ENCODE measurements around the gene PDZD4. TPM values are rescaled to one million over a fixed set of nuclear protein-coding genes. Genes with fewer than 3 reads are reported as not detected.
A peak's percentile ranks its signal among the peaks of the same experiment; 100 is the strongest.

The PDZD4 gene
- total RNA-seq, 2 donors from 2014 or later: 1.0 to 3.8 TPM

DNA sequence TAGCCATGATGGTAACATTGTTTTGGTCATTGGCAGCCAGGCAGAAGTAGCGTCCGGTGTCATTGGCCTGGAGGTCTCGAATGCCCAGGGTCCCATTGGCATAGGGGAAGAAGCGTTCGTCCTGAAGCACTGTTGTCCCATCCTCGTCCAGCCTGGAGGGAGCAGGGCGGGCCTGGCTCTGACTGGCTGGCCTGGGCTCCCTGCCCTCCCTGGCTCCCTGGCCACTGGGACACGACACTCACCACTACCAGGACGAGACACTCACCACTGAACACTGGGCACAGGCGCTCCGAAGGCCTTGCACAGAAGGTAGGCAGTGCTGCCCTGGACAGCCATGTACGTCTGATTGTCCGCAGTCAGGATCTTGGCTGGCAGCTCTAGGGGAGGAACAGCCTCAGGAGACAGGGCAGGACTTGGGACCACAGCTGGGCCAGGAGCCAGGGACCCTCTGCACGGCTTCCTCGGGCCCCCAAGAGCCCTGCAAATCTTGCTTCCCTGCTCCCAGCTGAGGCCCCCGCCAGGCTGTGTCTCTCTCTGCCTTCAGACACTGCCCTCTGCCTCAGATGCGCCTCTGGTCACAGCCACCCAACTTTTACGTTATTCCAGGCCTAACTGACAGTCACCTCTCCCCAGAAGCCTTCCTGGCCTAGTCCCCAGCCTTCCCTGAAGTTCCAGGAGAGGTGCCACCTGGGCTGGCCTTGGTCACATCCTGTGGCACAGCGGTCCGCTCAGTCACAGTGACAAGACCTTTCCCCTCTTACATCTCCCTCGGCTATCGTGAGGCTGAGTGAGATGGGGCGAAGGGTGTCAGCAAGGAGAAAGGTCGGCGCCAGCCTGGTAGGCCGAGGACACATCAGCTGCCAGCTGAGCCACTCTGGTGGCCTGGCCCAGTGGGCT is 38.5 kb upstream of the PDZD4 start:
- intact Hi-C loops (cut with DNase I, micrococcal nuclease): no loop called here
- ATAC-seq (no peak), DNase-seq (no peak)

DNA sequence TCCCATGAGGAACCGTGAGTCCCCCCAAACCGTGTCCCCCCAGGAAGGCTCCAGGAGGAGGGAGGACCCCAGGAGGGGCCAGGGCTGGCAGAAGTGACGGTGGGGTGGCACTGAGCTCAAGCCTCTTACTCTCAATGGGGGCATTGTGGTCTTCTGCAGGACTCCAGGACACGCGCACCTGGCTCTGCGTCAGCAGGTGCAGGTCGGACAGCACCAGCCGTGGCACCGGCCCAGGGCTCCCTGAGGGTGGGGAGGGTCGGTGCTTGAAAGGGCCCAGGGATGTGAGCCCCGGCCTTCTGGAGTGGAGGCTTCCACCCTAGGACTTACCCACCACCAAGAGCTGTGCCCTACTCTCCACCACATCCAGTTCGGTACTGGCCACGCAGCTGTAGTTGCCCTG is 37.3 kb upstream of the PDZD4 start:
- no peak for ATAC-seq
- intact Hi-C loops (cut with DNase I, micrococcal nuclease): no loop called here
- no peak for DNase-seq

DNA sequence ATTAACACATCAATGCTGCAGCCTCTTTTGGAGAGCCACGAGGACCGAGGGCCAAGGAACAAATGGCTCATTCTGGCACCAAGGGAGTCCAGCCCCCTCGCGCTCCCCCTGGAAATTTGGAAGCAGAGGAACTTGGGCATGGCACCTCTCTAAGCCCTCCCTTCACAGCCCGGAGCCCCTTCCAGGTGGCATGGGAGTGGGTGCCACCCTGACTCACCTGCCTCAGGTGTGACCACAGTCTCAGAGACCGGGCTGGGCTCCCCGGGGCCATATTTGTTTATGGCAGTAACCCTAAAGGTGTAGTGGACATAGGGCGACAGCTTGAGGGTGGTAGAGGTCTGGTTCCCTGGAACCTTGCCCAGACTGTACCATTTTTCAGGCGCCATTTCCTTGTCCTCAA is 36.8 kb upstream of the PDZD4 start:
- ATAC-seq (no peak), DNase-seq (no peak)
- intact Hi-C loops (cut with DNase I, micrococcal nuclease): no loop called here

DNA sequence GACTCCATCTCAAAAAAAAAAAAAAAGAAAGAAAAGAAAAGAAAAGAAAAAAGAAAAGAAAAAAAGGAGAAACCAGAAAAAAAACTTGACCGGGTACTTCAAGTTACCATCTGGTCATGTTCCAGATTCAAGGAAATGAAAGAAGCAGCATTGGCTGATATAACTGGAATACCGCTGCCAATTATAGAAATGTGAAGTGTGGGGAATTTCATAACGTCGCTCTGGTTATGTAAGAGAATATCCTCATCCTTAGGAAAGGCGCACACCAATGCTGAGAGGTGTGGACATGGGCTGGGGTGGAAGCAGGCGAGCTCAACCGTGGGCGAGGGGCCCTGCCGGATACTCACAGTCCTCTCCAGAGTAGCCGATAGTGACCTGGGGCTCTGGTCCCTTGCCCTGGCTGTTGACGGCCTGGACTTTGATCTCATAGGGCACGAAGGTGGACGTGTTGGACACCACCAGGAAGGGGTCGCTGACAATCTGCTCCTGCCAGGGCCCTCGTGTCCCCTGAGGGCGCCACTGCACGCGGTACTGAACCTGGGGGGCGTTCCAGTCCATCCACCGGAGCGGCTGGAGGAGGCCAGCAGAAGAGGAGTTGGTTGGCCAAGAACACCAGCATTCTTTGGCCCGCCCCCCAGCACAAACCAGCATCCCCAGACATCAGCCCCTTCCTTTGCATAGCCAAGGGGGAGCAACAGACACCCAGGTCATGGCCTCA is 36.1 kb upstream of the PDZD4 start:
- ATAC-seq: no peak
- intact Hi-C loops (cut with DNase I, micrococcal nuclease): no loop called here
- DNase-seq: no peak

DNA sequence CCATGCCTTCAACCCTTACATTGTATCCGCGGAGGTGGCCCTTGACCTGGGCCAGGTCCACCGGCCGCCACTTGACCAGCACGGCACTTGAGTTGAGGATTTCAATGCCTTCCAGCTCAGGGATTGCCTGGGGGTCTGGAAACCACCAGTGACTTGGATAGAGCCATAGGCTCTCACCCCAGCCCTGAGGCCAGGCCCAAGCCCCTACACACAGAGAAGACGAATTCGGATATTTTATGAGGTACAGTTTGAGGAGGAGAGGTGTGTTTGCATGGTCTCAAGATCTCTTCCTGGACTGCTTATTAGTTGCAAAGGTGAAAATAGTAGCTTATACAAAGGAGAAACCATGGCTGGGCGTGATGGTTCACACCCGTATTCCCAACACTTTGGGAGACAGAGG is 35.3 kb upstream of the PDZD4 start:
- DNase-seq (no peak), ATAC-seq (no peak)
- intact Hi-C loops (cut with DNase I, micrococcal nuclease): no loop called here

DNA sequence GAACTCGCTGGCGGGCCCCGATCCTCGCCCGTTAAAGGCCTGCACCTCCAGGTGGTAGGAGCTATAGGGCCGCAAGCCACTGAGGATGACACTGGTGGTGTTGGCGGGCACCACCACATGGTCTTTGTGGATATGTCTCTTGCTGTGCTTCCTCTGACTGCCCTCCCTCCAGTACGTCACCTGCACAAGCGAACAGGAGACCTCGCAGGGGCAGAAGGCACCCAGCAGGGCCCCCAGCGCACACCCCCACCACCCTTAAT is 34.9 kb upstream of the PDZD4 start:
- DNase-seq (no peak), ATAC-seq (no peak)
- intact Hi-C loops (cut with DNase I, micrococcal nuclease): no loop called here

DNA sequence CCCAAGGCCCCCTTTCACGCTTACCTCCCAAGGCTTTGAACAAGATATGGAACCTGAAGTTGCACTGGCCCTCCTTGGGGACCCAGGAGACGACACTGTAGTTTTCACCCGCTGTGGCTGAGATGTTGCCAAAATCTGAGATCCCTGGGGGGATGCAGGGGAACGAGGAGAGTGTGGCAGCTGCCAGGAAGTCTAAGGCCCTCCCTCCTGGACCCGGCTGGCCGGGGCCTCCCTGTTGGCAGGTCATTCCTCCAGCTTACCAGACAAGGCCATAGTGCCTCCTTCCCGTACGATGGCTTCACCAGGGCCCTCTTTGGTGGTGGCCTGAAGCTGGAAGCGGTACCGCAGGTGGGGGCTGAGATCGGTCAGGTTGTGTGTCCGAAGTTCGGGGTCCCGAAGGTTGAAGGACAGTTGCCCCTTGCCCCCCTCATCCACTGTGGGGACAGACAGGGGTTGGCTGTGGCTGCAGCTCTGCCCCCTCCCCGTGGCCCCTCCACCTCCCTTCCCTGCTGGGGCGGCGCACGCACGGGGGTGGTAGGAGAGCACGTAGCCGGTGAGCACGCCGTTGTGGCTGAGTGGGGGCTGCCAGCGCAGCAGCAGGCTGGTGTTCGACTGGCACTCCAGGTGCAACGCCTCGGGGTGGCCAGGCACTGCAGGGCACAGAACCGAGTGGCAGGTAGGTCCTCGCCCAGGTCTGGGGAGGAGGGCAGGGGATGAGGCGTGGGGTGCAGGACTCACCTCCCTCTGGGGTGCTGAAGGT is 34.4 kb upstream of the PDZD4 start:
- DNase-seq (no peak), ATAC-seq (no peak)
- intact Hi-C loops (cut with DNase I, micrococcal nuclease): no loop called here

DNA sequence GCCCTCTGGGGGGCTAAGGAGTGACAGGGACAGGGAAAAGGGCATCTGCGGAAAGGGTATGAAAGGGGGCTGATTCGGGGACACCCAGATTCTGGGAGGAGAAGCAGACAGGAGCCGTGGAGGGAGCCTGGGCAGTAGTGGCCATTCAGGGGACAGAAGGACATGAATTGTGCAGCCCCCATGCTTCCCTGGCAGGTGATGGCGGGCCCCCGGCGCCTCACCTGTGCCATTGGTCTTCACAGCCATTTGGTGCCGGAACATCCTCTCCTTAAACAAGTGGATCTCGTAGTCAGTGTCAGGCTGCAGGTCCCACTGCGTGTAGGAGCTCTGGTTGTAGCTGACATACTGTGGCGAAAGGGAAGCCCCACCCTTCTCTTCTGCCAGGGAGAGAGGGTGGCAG is 33.8 kb upstream of the PDZD4 start:
- no peak for DNase-seq
- no peak for ATAC-seq
- intact Hi-C loops (cut with DNase I, micrococcal nuclease): no loop called here

DNA sequence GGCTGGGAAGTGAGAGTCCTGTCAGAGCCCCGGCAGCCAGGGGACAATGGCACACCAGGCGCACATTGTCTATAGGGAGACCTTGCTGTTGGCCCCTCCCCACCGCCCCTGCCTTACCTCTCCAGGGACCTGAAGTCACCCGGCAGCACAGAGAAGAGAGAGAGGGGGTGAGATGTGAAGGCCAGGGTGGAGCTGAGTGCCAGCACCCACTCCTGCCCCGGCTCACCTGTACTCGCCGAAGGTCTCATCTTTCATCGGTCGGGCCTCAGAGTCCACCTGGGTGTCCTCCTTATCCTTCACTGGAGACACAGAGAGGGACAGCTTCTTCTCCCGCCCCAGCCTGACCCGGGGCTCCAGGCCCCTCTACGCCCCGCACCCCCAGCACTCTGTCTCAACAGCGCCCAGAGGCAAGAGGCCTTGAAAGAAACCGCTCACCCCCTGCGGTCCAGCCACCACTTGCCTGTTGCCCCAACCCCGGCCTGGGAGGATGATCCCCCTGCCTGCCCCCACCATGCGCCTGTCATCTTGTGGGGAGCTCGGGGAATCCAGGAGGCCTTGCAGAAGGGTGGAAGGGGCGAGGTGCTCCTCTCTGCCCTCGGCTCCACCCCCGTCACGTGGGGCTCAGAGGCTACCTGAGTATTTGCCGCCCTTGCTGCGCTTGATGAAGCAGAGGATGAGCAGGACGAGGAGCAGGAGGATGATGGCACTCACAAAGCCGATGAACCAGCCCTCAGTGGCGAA is 33.1 kb upstream of the PDZD4 start:
- intact Hi-C loops (cut with DNase I, micrococcal nuclease): no loop called here
- DNase-seq (no peak), ATAC-seq (no peak)

DNA sequence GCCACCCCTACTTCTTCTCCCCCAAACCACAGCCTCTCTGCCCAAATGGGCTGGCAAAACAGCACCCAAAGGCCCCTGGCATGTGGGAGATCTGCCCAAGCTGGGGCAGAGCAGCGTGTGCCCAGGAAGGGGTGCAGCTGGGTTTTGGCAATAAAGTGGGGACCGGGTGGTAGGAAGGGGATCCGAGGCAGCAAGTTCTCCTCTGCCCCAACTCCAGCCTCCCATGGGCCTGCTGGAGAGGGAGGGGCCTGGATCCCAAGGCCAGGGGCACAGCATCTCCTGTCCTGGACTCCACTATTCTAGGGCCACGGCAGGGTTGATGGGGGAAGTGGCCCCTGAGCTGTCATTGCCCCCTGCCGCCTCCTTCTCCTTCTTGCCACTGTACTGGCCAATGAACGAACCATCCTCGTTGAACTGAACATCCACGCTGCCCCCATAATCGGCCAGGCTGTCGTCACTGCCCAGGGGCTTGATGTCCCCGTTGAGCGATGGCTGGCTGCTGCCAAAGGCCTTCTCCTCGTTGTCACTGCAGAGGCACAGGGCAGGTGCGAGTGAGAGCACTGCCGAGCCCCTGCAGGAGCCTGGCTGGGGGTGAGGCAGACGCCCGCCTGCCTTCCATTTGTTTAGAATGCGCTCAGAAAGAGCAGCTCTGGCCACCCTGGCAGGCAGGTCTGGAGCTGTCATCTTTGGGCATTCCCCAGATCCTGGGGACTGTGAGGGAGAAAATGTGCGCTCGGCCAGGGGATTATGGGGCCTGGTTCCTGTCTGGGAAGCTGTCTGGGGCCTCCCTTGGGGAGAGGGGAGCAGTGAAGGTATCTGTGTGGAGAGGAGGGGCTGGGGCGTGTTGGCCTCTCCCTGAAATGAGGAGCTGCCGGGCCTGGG is 32.3 kb upstream of the PDZD4 start:
- intact Hi-C loops (cut with DNase I, micrococcal nuclease): no loop called here
- no peak for DNase-seq
- ATAC-seq: no peak

DNA sequence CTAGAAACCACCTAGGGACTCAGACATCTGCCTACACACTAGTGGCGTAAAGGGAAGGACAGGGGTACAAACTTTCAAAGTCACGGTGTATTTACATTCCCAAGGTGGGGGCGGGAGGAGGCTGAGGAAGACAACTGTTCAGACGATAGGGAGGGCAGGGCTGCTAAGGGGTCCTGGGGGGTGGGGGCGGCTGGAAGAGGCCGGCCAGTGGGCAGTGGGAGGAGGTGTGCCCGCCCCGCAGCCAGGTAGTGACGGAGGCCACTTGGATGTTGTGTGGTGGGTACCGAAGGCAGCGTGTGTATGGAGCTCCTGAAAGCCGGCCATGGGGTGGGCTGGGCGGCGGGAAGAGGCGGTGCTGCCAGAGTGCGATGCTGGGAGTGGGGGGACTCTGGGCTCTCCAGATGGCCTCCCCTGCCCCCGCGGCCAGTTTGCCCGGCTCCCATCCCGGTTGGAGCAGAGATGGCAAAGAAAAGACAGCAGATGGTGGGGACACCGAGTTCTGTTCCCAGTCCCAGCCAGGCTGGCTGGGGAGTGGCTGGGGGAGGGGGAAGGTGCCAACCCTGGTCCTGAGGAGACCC is 31.5 kb upstream of the PDZD4 start:
- no peak for DNase-seq
- intact Hi-C loops (cut with DNase I, micrococcal nuclease): no loop called here
- ATAC-seq: no peak

DNA sequence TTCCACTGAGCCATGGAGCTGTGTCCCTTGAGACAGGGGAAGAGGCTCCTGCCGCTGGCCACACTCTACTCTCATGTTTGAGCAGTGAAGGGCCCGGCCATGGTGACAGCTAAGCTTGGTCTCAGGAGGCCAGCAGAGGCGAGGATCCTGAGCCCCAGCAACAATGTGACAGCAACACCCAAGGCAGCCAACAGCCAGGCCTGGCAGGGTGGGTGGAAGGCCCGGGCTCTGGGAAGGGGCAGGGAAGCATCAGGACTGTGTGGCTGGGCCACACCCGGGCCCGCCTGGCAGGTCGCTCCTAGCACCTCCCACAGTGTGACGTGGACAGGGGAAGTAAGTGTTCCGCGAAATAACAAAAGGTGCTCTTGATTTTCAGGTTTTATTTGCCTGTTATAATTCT is 30.8 kb upstream of the PDZD4 start:
- peak in 1 of 2 donors; percentile 57 for DNase-seq
- ATAC-seq: peak; percentile 82
- intact Hi-C loops (cut with DNase I, micrococcal nuclease): no loop called here

DNA sequence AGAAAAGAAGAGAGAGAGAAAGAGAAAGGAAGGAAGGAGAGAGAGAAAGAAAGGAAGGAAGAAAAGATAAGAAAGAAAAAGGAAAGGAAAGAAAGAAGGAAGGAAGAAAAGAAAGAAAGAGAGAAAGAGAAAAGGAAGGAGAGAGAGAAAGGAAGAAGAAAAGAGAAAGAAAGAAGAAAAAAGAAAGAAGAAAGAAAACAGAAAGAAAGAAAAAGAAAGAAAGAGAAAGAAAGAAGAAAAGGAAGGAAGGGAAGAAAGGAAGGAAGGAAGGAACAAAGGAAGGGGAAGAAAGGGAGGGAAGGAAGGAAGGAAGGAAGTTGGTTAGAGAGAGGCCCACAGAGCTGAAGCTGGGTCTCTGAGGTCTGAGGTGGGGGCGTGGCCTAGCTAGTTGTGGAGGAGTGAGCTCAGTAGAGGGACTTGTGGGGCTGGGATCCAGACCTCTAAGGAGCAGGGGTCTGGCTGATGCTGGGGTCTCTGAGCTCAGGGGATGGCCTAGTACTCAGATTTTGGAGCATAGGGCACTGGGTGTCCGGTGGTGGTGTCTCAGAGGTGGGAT is 27.1 kb upstream of the PDZD4 start:
- DNase-seq (no peak), ATAC-seq (no peak)
- intact Hi-C loops (cut with DNase I, micrococcal nuclease): no loop called here

DNA sequence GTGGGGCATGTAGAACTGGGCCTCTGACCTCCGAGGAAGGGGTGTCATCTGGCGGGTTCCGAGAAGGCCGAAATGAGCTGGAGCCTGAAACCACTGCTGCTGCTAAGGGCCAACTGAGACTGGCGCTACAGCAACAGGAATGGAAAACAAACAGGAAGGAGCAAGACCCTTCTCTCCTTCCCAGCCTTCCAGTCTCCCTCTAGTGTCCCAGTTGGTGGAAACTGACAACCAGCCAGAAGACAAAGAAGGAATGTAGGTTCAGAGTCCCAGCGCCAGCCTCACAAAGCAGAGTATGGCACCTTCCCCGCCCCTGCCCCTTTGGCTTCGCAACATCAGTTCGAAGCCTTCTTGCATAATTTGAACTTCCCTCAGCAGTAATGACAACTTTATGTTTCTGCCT is 24.4 kb upstream of the PDZD4 start:
- intact Hi-C loops (cut with DNase I, micrococcal nuclease): no loop called here
- DNase-seq: no peak
- ATAC-seq: no peak

DNA sequence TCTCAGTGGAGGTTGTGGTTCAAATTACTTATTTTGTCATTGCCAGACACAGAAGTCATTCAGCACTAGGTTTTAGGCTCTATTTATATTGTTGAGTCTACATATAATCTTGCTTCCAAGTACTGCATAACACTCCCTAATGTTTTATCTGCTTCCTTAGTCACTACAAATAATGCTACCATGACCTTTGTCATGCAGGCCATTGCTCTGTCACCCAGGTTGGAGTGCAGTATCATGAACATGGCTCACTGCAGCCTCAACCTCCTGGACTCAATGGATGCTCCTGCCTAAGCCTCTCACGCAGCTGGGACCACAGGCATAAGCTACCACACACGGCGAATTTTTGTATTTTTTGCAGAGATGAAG is 23.5 kb upstream of the PDZD4 start:
- ATAC-seq: no peak
- DNase-seq: no peak

DNA sequence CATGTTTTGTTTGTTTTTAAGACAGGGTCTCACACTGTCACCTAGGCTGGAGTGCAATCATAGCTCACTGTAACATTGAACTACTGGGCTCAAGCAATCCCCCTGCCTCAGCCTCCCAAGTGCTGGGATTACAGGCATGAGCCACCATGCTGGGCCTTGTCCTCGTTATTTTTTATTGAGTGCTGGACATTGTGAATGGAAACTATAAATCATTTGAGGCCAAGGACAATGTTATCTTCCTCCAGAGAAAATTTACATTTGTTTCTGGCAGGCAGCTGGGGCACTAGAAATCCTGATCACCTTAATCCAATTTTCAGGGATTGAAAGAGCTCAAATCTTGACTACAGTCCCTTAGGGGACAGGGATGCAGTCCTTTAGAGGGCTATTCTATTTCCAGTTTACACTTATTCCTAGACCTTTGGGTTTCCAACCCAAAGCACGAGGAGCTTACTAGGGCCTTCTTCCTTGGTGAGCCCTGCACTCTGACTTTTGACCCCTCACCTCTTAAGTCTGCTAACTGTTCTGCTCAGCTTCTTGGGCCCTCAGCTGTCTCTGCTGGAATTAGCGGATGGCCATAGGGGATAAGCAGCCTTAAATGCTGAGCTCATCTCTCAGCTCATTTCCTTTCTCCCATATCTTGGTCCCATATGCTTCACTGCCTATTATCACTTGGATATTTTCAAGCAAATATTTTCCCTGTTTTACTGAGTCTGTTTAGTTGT is 23.0 kb upstream of the PDZD4 start:
- DNase-seq: no peak
- ATAC-seq: no peak
- intact Hi-C loops (cut with DNase I, micrococcal nuclease): no loop called here

More for the DNA sequence above, 23.5 kb upstream of the PDZD4 start:
- intact Hi-C loops (cut with DNase I, micrococcal nuclease): no loop called here

DNA sequence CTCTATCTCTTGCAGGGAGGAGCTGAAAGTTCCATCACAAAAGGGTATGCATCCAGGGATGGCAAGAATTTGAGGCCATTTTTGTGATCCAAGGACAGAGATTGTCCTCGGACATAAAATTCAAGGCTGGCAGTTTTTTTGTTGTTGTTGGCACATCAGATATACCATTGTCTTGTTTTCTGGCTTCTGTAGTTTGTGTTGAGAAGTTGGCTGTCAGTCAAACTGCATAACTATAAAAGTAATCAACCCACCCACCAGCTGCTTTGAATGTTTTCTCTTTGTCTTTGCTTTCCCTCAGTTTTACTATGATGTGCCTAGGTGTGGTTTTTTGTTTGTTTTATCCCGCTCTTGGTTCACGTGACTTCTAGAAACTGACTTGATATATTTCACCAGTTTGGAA is 21.6 kb upstream of the PDZD4 start:
- ATAC-seq (peak; percentile 42), DNase-seq (no peak)
- intact Hi-C loops (cut with DNase I, micrococcal nuclease): no loop called here

All from left colon (tissue), 2 donors.